SK-N-SH treated with all-trans-retinoic acid at 6 μM for 48 hours (cell line): ENCODE data around the gene LCE3C.

Experiments
- ARNTL ChIP-seq: fragments of 450-650 bp; formaldehyde crosslinking; IDR thresholded peaks from 2 replicates; pipeline ENCODE4 v1.5.0; 2020; ENCODE audit warnings: low read depth, mild to moderate bottlenecking, moderate library complexity, borderline replicate concordance
- BACH2 ChIP-seq: fragments of 250-450 bp; sonication (Bioruptor Pico); IDR thresholded peaks from 2 replicates; pipeline ENCODE4 v1.9.0; 2021; ENCODE audit warnings: mild to moderate bottlenecking, borderline replicate concordance
- CSDC2 ChIP-seq: fragments of 250-450 bp; sonication (Bioruptor Pico); IDR thresholded peaks from 2 replicates; pipeline ENCODE4 v1.5.0; 2020; ENCODE audit warnings: mild to moderate bottlenecking, moderate library complexity
- ESRRG ChIP-seq: fragments of 250-450 bp; sonication (Bioruptor Pico); IDR thresholded peaks from 2 replicates; pipeline ENCODE4 v1.6.1; 2021; ENCODE audit warnings: mild to moderate bottlenecking
- ISL1 ChIP-seq: fragments of 250-450 bp; sonication (Bioruptor Pico); IDR thresholded peaks from 2 replicates; pipeline ENCODE4 v2.1.2; 2022; ENCODE audit warnings: mild to moderate bottlenecking, moderate library complexity
- OSR1 ChIP-seq: fragments of 250-450 bp; sonication (Bioruptor Pico); IDR thresholded peaks from 2 replicates; pipeline ENCODE4 v1.8.0; 2022; ENCODE audit warnings: moderate library complexity, mild to moderate bottlenecking, inconsistent platforms
- RARB ChIP-seq: fragments of 250-450 bp; sonication (Bioruptor Pico); IDR thresholded peaks from 2 replicates; pipeline ENCODE4 v1.8.0; 2021; ENCODE audit warnings: mild to moderate bottlenecking, moderate library complexity
- TCF4 ChIP-seq: fragments of 250-450 bp; sonication (Bioruptor Pico); IDR thresholded peaks from 2 replicates; pipeline ENCODE4 v1.8.0; 2021; ENCODE audit warnings: mild to moderate bottlenecking, moderate library complexity, borderline replicate concordance
- ZC3H10 ChIP-seq: fragments of 250-450 bp; sonication (Bioruptor Pico); IDR thresholded peaks from 2 replicates; pipeline ENCODE4 v1.5.1; 2021; ENCODE audit warnings: mild to moderate bottlenecking, moderate library complexity
- ZNF70 ChIP-seq: fragments of 450-650 bp; formaldehyde crosslinking; IDR thresholded peaks from 2 replicates; pipeline ENCODE4 v1.5.0; 2020; ENCODE audit warnings: mild to moderate bottlenecking, moderate library complexity
- TF ChIP-seq, protein P1 (sequence below): fragments of 250-450 bp; sonication (Bioruptor Pico); IDR thresholded peaks from 2 replicates; pipeline ENCODE4 v1.8.0; 2021; ENCODE audit warnings: low read depth, mild to moderate bottlenecking, moderate library complexity, borderline replicate concordance
- TF ChIP-seq, protein P2 (sequence below): fragments of 250-450 bp; sonication (Bioruptor Pico); IDR thresholded peaks from 2 replicates; pipeline ENCODE4 v1.8.0; 2020; ENCODE audit warnings: mild to moderate bottlenecking, moderate library complexity, borderline replicate concordance
- TF ChIP-seq, protein P3 (sequence below): fragments of 250-450 bp; sonication (Bioruptor Pico); IDR thresholded peaks from 2 replicates; pipeline ENCODE4 v1.5.1; 2020; ENCODE audit warnings: low read depth, mild to moderate bottlenecking, moderate library complexity

DNA sequence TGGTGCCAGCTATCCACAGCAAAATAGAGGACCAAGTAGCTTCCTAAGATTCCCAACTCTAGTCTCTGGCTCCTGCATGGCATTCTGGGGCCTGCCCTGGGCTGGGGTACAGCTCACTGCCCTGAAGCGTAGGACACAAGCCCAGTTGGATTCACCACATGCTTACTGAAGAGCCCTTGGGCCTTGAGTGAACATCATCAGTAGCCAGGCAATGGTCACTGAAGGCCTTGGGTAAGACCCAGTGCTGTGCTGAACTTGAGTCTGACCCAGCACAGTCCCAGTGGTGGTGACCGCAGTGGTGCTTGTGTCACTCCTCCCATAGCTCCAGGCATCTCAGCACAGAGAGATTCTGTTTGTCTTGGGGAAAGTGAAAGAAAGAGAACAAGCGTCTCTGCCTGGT, 30.6 kb downstream of the LCE3C start:
- TF ChIP-seq, protein P1, sequence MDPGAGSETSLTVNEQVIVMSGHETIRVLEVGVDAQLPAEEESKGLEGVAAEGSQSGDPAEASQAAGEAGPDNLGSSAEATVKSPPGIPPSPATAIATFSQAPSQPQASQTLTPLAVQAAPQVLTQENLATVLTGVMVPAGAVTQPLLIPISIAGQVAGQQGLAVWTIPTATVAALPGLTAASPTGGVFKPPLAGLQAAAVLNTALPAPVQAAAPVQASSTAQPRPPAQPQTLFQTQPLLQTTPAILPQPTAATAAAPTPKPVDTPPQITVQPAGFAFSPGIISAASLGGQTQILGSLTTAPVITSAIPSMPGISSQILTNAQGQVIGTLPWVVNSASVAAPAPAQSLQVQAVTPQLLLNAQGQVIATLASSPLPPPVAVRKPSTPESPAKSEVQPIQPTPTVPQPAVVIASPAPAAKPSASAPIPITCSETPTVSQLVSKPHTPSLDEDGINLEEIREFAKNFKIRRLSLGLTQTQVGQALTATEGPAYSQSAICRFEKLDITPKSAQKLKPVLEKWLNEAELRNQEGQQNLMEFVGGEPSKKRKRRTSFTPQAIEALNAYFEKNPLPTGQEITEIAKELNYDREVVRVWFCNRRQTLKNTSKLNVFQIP: no peak
- no peak for TF ChIP-seq ZC3H10 (CRISPR knock-in tag)
- TF ChIP-seq CSDC2 (CRISPR knock-in tag): no peak
- no peak for TF ChIP-seq ARNTL (CRISPR knock-in tag)
- no peak for TF ChIP-seq ZNF70
- no peak for TF ChIP-seq ESRRG (CRISPR knock-in tag)
- TF ChIP-seq, protein P2, sequence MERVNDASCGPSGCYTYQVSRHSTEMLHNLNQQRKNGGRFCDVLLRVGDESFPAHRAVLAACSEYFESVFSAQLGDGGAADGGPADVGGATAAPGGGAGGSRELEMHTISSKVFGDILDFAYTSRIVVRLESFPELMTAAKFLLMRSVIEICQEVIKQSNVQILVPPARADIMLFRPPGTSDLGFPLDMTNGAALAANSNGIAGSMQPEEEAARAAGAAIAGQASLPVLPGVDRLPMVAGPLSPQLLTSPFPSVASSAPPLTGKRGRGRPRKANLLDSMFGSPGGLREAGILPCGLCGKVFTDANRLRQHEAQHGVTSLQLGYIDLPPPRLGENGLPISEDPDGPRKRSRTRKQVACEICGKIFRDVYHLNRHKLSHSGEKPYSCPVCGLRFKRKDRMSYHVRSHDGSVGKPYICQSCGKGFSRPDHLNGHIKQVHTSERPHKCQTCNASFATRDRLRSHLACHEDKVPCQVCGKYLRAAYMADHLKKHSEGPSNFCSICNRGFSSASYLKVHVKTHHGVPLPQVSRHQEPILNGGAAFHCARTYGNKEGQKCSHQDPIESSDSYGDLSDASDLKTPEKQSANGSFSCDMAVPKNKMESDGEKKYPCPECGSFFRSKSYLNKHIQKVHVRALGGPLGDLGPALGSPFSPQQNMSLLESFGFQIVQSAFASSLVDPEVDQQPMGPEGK (CRISPR knock-in tag): no peak
- TF ChIP-seq RARB (CRISPR knock-in tag): no peak
- TF ChIP-seq, protein P3, sequence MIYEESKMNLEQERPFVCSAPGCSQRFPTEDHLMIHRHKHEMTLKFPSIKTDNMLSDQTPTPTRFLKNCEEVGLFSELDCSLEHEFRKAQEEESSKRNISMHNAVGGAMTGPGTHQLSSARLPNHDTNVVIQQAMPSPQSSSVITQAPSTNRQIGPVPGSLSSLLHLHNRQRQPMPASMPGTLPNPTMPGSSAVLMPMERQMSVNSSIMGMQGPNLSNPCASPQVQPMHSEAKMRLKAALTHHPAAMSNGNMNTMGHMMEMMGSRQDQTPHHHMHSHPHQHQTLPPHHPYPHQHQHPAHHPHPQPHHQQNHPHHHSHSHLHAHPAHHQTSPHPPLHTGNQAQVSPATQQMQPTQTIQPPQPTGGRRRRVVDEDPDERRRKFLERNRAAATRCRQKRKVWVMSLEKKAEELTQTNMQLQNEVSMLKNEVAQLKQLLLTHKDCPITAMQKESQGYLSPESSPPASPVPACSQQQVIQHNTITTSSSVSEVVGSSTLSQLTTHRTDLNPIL (CRISPR knock-in tag): no peak
- no peak for TF ChIP-seq BACH2 (CRISPR knock-in tag)
- TF ChIP-seq TCF4 (CRISPR knock-in tag): no peak
- no peak for TF ChIP-seq OSR1 (CRISPR knock-in tag)
- no peak for TF ChIP-seq ISL1 (CRISPR knock-in tag)
